HCT116 (cell line): ENCODE data around the gene DPYSL5.

Experiments
- EGR1 ChIP-seq: IDR thresholded peaks from 2 replicates; pipeline ENCODE4 v1.6.1; 2012; ENCODE audit warnings: low read depth
- EZH2phosphoT487 ChIP-seq: fragments of 200-600 bp; IDR thresholded peaks from 2 replicates; pipeline ENCODE4 v1.6.1; 2018; ENCODE audit warnings: antibody characterized with exemption, borderline replicate concordance
- RAD21 ChIP-seq: IDR thresholded peaks from 2 replicates; pipeline ENCODE4 v1.6.1; 2012; ENCODE audit warnings: low read depth, mild to moderate bottlenecking
- ZFX ChIP-seq: fragments of 450-650 bp; IDR thresholded peaks from 2 replicates; pipeline ENCODE4 v1.6.1; 2017
- TF ChIP-seq, protein P1 (sequence below), 3 experiments: fragments of 200-600 bp in 1 of 3; sonication (generic) in 1 of 3; IDR thresholded peaks in 2 of 3; conservative IDR thresholded peaks in 1 of 3; 2 replicates each; pipeline ENCODE4 v1.5.1; 2012 to 2017; ENCODE audit warnings: low read depth in 2 of 3, low read length in 2 of 3, antibody characterized with exemption in 1 of 3, borderline replicate concordance in 1 of 3, control low read depth in 1 of 3, mild to moderate bottlenecking in 1 of 3, mixed read lengths in 1 of 3, mixed run types in 1 of 3, moderate library complexity in 1 of 3; ENCODE audit not compliant: insufficient read depth in 1 of 3

GRCh38 chr2:26913606-26913998 lies 65.7 kb downstream of the DPYSL5 start:
- TF ChIP-seq EGR1 (no peak), EZH2phosphoT487 (no peak), RAD21 (no peak), ZFX (no peak)
- TF ChIP-seq, protein P1, sequence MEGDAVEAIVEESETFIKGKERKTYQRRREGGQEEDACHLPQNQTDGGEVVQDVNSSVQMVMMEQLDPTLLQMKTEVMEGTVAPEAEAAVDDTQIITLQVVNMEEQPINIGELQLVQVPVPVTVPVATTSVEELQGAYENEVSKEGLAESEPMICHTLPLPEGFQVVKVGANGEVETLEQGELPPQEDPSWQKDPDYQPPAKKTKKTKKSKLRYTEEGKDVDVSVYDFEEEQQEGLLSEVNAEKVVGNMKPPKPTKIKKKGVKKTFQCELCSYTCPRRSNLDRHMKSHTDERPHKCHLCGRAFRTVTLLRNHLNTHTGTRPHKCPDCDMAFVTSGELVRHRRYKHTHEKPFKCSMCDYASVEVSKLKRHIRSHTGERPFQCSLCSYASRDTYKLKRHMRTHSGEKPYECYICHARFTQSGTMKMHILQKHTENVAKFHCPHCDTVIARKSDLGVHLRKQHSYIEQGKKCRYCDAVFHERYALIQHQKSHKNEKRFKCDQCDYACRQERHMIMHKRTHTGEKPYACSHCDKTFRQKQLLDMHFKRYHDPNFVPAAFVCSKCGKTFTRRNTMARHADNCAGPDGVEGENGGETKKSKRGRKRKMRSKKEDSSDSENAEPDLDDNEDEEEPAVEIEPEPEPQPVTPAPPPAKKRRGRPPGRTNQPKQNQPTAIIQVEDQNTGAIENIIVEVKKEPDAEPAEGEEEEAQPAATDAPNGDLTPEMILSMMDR (IDR thresholded peaks at IDR 0.05 in 2 of 3, conservative IDR thresholded peaks at IDR 0.05 in 1 of 3; ENCODE audit: borderline replicate concordance in 1 of 3, insufficient read depth in 1 of 3, low read depth in 2 of 3, low read length in 2 of 3), result no peak
